Activated CD4-positive, alpha-beta T cell treated with anti-CD3 and anti-CD28 coated beads, Interleukin-2, amount 10 ng/mL, durations not matched to agents 24 days and 14 days (primary cell): ENCODE measurements around the gene GPRC5C. TPM values are rescaled to one million over a fixed set of nuclear protein-coding genes. Genes with fewer than 3 reads are reported as not detected.
A peak's percentile ranks its signal among the peaks of the same experiment; 100 is the strongest.

Source experiments
- DNase-seq: peaks from one replicate; pipeline ENCODE4 v3.0.0; 2022
- H3K27ac Mint-ChIP-seq: one replicate; pipeline ENCODE4 v1.8.0; 2022; ENCODE audit warnings: mild to moderate bottlenecking, mixed read lengths
- H3K27me3 Mint-ChIP-seq: one replicate; pipeline ENCODE4 v1.8.0; 2022; ENCODE audit warnings: mixed read lengths
- H3K36me3 Mint-ChIP-seq: one replicate; pipeline ENCODE4 v1.8.0; 2022; ENCODE audit warnings: low read depth, mild to moderate bottlenecking, mixed read lengths
- H3K4me1 Mint-ChIP-seq: one replicate; pipeline ENCODE4 v1.8.0; 2021; ENCODE audit warnings: mixed read lengths
- H3K4me3 Mint-ChIP-seq: one replicate; pipeline ENCODE4 v1.8.0; 2022; ENCODE audit warnings: mild to moderate bottlenecking, moderate library complexity, mixed read lengths
- H3K9me3 Mint-ChIP-seq: one replicate; pipeline ENCODE4 v1.8.0; 2021; ENCODE audit warnings: mixed read lengths
- intact Hi-C: fragments of 100-400 bp; cut with micrococcal nuclease; formaldehyde crosslinking; loops from one replicate; pipeline ENCODE4 v1.15.1; 2023
- total RNA-seq: library from RNA; stranded (reverse); gene quantifications from 2 replicates; pipeline ENCODE4 v1.2.3, GENCODE V29; 2022

The GPRC5C gene
- total RNA-seq, 1 donor from 2014 or later: 0.42 TPM

DNA sequence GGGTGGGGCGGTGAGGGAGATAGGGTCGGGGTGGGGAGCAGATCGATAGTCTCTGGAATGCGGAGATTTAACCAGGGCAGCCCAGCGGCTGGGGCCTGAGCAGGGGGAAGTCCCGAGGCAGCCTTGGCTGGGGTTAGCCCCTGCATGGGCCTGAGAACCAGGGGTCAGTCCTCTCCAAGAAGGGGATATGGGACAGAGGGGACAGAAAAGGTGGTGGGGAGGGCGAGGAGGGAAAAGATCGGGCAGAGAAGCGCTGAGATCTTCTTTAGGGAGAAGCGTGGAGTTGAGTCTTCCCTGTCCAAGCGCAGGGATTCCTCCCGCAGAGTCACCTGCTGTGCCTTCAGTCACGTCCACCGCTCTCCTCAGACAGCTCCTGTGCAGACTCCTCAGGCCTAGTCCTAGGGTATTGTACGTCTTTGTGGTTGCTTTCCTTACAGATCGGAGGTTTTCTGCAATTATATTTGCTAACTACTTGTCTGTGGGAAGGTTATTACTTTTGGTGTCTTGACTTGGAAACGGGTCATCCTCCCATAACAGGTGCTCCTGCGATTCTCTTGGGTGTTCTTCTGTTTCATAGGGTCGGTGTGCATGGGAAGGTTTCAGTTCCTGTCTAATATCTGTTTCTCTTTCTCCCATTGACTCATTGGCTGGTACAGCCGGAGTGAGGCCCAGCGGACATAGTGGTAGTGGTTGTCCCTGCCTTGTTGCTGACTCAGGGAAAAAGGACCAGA, 35.5 kb downstream of the GPRC5C start:
- Mint-ChIP-seq H3K9me3 (no peaks in the 10 kb centered on the region), H3K4me3 (no peak overlapping the region), H3K27me3 (no peaks in the 10 kb centered on the region), H3K27ac (peak overlapping the region; percentile 73), H3K4me1 (peaks cover 48% of the 10 kb centered on the region), H3K36me3 (peaks cover 23% of the 10 kb centered on the region)
- intact Hi-C loops: loop anchor here (1.0 to 5.0 kb wide), 3 partner anchors 11 to 185 kb away; no protein-coding TSS in a partner anchor
- DNase-seq: peak; percentile 73

DNA sequence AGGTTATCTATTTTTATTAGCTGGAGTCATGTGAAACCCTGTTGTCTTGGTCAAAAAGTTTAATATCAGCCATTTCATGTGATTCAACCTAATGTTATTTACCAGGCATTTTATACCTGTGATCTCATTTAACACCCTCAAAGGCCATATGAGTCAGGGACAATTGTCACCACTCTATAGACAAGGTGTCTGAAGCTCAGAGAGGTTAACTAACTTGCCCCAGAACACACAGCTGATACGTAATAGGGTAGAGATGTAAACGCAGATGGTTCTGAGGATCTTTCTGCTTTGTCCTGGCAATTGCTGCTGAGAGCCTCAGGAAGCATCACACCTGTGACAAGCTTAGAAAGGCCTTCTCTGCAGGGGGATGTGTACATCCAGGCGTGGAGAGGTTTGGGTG, 39.5 kb downstream of the GPRC5C start:
- Mint-ChIP-seq H3K4me1 (peaks cover 52% of the 10 kb centered on the region), H3K4me3 (peak overlapping the region; percentile 30), H3K27ac (peak overlapping the region; percentile 59), H3K9me3 (peaks cover 8% of the 10 kb centered on the region), H3K36me3 (peaks cover 57% of the 10 kb centered on the region), H3K27me3 (no peaks in the 10 kb centered on the region)
- intact Hi-C loops: no loop called here
- DNase-seq: no peak

DNA sequence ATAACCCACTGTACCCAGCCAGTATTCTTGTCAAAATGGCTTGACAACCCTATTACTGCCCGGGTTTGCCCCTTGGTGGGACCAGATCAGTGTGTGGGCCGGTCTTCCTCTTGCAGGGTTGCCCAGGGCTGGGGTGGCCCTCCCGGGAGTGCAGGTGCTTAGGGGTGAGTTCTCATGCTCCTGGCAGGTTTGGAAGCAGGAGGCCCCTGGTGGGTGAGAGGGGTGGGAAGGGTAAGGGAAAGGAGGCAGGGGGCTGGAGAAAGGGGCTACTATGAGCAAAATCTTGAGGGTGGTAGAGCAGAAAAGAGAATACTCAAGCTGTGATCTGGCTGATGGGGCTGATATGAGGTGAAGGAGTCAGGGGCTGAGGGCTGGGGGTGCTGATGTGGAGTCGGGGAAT, 41.0 kb downstream of the GPRC5C start:
- peak overlapping the region; percentile 71 for H3K4me3 Mint-ChIP-seq
- H3K9me3 Mint-ChIP-seq: peaks cover 13% of the 10 kb centered on the region
- H3K4me1 Mint-ChIP-seq: peaks cover 52% of the 10 kb centered on the region
- peaks cover 70% of the 10 kb centered on the region for H3K36me3 Mint-ChIP-seq
- H3K27ac Mint-ChIP-seq: no peak overlapping the region
- intact Hi-C loops: no loop called here
- no peak for DNase-seq
- no peaks in the 10 kb centered on the region for H3K27me3 Mint-ChIP-seq

DNA sequence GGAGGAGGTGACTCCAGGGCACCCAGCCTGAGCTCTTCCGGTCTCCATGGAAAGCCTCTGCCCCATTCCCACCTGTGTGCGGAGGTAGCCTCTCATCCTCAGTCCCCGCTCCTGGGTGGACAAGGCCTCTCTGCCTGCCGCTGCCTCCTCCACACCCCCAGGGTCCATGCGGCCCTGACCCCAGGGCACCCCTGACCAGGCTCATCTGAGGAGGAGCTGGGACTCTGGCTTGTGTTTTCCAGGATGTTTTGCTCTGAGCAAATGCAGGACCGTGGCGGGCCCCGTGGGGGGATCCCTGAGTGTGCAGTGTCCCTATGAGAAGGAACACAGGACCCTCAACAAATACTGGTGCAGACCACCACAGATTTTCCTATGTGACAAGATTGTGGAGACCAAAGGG, 41.4 kb downstream of the GPRC5C start:
- intact Hi-C loops: no loop called here
- no peak for DNase-seq
- Mint-ChIP-seq H3K4me1 (peaks cover 55% of the 10 kb centered on the region), H3K4me3 (peak overlapping the region; percentile 71), H3K27ac (peak overlapping the region; percentile 59), H3K36me3 (peaks cover 74% of the 10 kb centered on the region), H3K9me3 (peaks cover 13% of the 10 kb centered on the region), H3K27me3 (no peaks in the 10 kb centered on the region)

DNA sequence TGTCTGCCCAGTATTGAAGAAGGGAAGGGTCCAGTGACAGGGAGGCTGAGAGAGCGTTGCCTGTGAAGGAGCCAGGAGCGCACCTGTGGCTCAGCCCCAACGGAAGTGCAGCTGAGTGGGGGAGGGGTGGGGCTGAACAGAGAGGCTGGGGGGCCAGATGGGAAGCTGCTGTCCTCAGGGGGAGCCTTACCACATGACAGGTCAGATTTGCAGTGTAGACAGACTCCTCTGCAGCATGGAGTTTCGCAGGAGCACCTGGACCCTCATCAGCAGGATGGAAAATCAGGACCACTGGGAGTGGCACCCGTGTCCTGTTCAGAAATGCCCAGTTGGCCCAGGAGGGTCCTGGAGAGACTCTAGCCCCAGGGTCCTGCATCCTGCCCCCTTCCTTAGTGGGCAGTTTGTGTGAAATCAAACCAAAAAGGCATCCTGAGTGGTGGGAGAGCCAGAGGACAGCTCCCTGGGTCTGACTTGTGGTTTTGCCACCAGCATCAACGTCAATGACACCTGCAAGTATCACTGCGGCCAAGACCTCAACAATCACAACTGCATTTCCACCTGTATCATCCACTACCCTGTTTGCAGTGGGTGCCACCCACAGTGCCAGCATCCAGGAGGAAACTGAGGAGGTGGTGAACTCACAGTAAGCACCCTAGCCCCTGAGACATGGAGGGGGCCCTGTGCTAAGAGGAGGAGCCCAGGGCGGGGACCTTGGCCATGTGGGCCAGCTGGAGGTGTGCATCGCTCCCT, 42.3 kb downstream of the GPRC5C start:
- H3K4me3 Mint-ChIP-seq: peak overlapping the region; percentile 71
- H3K27me3 Mint-ChIP-seq: no peaks in the 10 kb centered on the region
- no peak for DNase-seq
- H3K4me1 Mint-ChIP-seq: peaks cover 62% of the 10 kb centered on the region
- peaks cover 79% of the 10 kb centered on the region for H3K36me3 Mint-ChIP-seq
- H3K9me3 Mint-ChIP-seq: peaks cover 13% of the 10 kb centered on the region
- H3K27ac Mint-ChIP-seq: peak overlapping the region; percentile 59
- intact Hi-C loops: no loop called here

DNA sequence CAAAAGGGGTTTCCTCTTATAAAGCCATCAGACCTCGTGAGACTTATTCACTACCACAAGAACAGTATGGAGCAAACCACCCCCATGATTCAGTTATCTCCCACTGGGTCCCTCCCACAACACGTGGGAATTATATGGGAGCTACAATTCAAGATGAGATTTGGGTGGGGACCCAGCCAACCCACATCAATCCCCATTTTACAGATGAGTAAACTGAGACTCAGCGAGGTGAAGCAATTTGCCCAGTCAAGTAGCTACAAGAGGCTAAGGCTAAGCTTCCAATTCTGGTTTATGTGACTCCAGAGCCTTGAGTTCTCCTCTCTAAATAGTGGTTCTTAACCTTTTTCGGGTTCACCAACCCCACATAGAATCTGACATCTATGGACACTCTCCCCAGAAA, 43.3 kb downstream of the GPRC5C start:
- no peak for DNase-seq
- peaks cover 13% of the 10 kb centered on the region for H3K9me3 Mint-ChIP-seq
- H3K4me3 Mint-ChIP-seq: no peak overlapping the region
- H3K36me3 Mint-ChIP-seq: peaks cover 82% of the 10 kb centered on the region
- H3K4me1 Mint-ChIP-seq: peaks cover 64% of the 10 kb centered on the region
- H3K27me3 Mint-ChIP-seq: no peaks in the 10 kb centered on the region
- intact Hi-C loops: loop anchor here (1.0 kb wide), 1 partner anchor 44 kb away; no protein-coding TSS in a partner anchor
- H3K27ac Mint-ChIP-seq: no peak overlapping the region

DNA sequence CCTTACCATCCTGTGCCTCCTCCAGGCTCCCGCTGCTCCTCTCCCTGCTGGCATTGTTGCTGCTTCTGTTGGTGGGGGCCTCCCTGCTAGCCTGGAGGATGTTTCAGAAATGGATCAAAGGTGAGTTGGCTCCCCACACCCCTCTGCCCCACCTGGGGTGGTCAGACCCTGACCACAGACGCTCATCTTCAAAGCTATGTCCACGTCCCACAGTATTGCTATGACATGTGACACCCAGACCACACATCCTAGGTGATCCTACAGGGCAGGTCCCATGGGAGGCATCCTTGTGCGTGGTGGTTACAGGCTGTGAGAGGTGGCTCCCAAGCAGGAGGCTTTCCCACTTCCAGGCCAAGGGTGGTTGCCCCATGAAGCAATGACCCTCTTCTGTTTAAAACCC, 45.5 kb downstream of the GPRC5C start:
- peak overlapping the region; percentile 25 for H3K27ac Mint-ChIP-seq
- peaks cover 13% of the 10 kb centered on the region for H3K9me3 Mint-ChIP-seq
- DNase-seq: no peak
- no peaks in the 10 kb centered on the region for H3K27me3 Mint-ChIP-seq
- intact Hi-C loops: no loop called here
- H3K4me3 Mint-ChIP-seq: no peak overlapping the region
- peaks cover 64% of the 10 kb centered on the region for H3K4me1 Mint-ChIP-seq
- H3K36me3 Mint-ChIP-seq: peaks cover 82% of the 10 kb centered on the region

DNA sequence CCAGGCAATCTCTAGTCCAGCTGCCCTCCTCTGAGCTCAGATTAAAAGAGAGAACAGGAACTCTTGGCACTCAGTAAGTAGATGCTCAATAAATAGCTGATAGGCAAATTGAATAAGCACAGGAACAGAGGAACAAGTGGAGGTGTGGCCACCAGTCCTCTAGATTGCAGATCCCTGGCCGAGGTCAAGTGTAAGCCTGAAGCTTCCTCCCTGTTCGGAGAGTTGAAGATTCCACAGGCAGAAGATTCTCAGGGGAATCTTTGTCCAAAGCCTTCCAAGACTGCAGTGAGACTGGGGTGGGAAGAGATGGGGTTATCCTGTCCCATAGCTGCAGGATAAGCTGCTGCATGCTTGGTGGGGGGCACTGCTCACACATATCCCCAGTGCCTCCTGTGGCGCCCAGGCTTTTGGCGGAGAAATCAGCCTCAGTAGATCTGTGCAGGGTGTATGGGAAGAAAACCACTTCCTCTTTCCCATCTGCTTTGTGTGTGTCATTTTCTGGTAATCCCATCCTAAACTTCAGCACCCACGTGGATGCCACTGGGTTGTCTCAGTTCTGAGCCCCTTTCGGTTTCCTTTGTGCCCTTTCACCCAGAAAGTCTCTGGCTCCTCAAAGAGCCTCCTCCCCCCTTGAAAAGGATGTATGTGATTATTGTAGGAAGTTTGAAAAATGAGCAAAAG, 46.7 kb downstream of the GPRC5C start:
- peaks cover 80% of the 10 kb centered on the region for H3K36me3 Mint-ChIP-seq
- H3K4me1 Mint-ChIP-seq: peaks cover 61% of the 10 kb centered on the region
- peak; percentile 89 for DNase-seq
- intact Hi-C loops: loop anchor here (1.0 kb wide), 1 partner anchor 11 kb away; no protein-coding TSS in a partner anchor
- H3K9me3 Mint-ChIP-seq: peaks cover 13% of the 10 kb centered on the region
- H3K27me3 Mint-ChIP-seq: no peaks in the 10 kb centered on the region
- peak overlapping the region; percentile 60 for H3K4me3 Mint-ChIP-seq
- peak overlapping the region; percentile 76 for H3K27ac Mint-ChIP-seq

DNA sequence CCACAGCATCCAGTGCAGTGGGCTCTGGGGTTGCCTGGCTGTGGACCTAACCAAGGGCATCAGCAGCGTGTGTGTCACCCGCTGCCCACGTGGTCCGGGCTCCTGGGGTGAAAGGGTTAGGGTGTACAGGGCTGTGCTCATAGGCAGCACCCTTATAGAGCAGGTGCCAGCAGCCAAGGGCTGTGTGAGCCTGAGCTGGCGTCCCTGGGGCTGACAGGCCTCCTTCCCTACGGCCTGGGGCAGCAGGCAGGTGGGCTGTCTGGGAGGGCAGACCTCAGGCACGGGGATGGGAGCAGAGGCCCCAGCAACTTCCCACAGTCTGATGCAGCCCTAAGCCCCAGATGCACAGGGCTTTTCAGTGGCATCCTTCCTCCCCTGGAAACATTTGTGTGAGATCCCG, 48.4 kb downstream of the GPRC5C start:
- H3K27me3 Mint-ChIP-seq: no peaks in the 10 kb centered on the region
- peaks cover 48% of the 10 kb centered on the region for H3K4me1 Mint-ChIP-seq
- peaks cover 13% of the 10 kb centered on the region for H3K9me3 Mint-ChIP-seq
- H3K27ac Mint-ChIP-seq: peak overlapping the region; percentile 20
- H3K36me3 Mint-ChIP-seq: peaks cover 70% of the 10 kb centered on the region
- no peak for DNase-seq
- intact Hi-C loops: no loop called here
- H3K4me3 Mint-ChIP-seq: no peak overlapping the region

DNA sequence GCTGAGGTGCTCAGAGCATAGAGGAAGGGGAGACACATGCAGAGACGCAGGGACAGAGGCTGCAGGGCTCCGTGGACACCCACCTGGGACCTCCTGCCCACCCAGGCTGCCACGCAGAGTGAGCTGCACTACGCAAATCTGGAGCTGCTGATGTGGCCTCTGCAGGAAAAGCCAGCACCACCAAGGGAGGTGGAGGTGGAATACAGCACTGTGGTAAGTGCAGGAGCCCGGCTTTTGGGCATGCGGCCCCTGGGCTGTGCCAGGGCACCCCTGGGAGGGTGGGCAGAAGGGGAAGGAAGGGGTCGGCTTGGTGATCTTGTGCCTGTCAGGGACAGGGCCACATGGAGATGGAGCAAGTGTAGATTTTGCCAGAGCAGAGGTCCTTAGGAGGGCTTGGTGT, 49.7 kb downstream of the GPRC5C start:
- Mint-ChIP-seq H3K9me3 (peaks cover 2% of the 10 kb centered on the region), H3K27ac (no peak overlapping the region), H3K27me3 (no peaks in the 10 kb centered on the region), H3K4me1 (peaks cover 46% of the 10 kb centered on the region), H3K36me3 (peaks cover 59% of the 10 kb centered on the region), H3K4me3 (no peak overlapping the region)
- intact Hi-C loops: no loop called here
- DNase-seq: no peak

DNA sequence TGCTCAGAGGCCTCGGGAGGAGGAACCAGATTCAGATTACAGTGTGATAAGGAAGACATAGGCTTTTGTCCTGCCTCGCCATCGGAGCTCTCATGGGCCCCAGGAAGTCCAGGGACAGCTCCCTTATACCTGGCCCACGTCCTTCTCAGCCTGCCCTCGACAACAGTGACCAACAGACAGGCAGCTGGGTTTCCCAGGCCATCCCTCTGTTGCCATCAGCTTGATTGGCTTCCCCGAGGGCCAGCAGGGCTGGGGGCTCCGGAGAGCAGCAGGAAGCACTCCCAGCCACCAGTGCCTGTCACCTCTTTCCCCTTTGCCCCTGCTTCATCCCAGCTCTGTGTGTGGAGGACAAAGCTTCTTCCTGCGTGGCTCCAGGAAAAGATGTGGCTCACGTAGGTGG, 52.2 kb downstream of the GPRC5C start:
- Mint-ChIP-seq H3K36me3 (peaks cover 58% of the 10 kb centered on the region), H3K4me1 (peaks cover 29% of the 10 kb centered on the region), H3K9me3 (peaks cover 8% of the 10 kb centered on the region), H3K27ac (no peak overlapping the region), H3K27me3 (no peaks in the 10 kb centered on the region), H3K4me3 (no peak overlapping the region)
- no peak for DNase-seq
- intact Hi-C loops: no loop called here

DNA sequence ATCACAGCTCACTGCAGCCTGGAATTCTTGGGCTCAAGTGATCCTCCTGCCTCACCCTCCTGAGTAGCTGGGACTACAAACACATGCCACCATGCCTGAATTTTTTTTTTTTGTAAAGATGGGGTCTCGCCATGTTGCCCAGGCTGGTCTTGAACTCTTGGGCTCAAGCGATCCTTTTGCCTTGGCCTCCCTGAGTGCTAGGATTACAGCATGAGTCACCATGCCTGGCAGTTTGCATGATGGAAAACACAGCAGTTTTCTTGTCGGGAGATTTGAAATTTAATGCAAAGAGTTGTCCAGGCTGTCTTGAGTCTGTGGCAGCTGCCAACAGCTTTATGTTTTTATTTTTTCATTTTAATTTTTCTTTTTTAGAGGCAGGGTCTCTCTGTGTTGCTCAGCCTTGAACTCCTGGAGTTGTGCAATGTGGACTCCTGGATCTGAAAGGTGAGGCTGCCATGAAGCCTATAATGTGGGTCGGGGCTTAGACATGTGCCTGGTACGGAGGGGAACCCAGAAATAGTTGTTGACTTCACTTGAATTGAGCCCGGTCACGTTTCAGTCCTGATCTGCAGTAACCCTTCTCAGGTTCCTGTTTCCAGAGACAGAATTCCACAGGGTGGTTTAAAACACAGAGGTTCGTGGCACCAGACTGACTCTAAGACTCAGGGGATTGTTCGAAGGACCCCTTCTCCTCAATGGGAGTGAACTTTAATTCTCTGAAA, 53.3 kb downstream of the GPRC5C start:
- peaks cover 10% of the 10 kb centered on the region for H3K9me3 Mint-ChIP-seq
- H3K27ac Mint-ChIP-seq: no peak overlapping the region
- no peak for DNase-seq
- no peak overlapping the region for H3K4me3 Mint-ChIP-seq
- intact Hi-C loops: no loop called here
- H3K36me3 Mint-ChIP-seq: peaks cover 55% of the 10 kb centered on the region
- H3K27me3 Mint-ChIP-seq: no peaks in the 10 kb centered on the region
- H3K4me1 Mint-ChIP-seq: peaks cover 23% of the 10 kb centered on the region

DNA sequence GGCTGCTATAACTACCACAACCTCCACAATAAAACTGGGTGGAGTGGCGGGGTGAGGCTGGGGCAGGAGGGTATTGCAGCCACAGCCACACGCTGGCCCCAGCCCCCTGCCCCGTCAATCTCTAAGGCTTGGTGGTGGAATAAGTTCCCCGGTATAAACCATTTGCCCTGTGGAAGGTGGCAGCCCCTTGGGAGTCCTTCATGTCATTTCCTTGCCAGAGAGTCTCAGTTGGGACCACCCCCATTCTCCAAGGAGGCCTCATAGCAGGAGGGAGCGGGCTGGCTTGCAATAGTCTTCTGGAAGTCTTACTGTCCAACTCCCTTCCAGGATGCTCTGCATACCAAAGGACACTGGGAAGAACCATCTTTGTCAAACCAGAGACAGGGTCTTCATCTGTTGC, 54.0 kb downstream of the GPRC5C start:
- intact Hi-C loops: no loop called here
- Mint-ChIP-seq H3K27me3 (no peaks in the 10 kb centered on the region), H3K27ac (no peak overlapping the region), H3K4me1 (peaks cover 18% of the 10 kb centered on the region), H3K4me3 (no peak overlapping the region), H3K36me3 (peaks cover 51% of the 10 kb centered on the region), H3K9me3 (peaks cover 10% of the 10 kb centered on the region)
- no peak for DNase-seq
